IMR-90 (cell line): ENCODE measurements around the gene AHNAK. TPM values are rescaled to one million over a fixed set of nuclear protein-coding genes. Genes with fewer than 3 reads are reported as not detected.

Experiments used
- ATAC-seq: fragments of 200-7000 bp; cut with Tn5 transposase; 2 replicates; pipeline ENCODE4 v1.9.1; 2020; ENCODE audit warnings: low read depth, mild to moderate bottlenecking, moderate library complexity
- BruUV-seq: library from RNA; stranded (reverse); fragments of 400-500 nt; replicated peaks from 2 replicates; lab custom pipeline; 2021; lab: Mats Ljungman, UMichigan
- CTCF ChIA-PET: fragments of 300-600 bp; formaldehyde crosslinking; extraction: SDS; loops from one replicate; lab custom pipeline; 2021; ENCODE audit warnings: antibody characterized with exemption; lab: Yijun Ruan, JAX
- POLR2A ChIA-PET: fragments of 300-600 bp; sonication (Branson Sonifier 250); formaldehyde crosslinking; loops from one replicate; lab custom pipeline; 2022; ENCODE audit warnings: antibody characterized with exemption; ENCODE audit not compliant: unreplicated experiment; lab: Charles Lee
- DNase-seq: peaks from one replicate; pipeline ENCODE4 v3.0.0; 2013
- H2AFZ ChIP-seq: replicated peaks from 2 replicates; pipeline ENCODE3; 2013; ENCODE audit warnings: low read length, mild to moderate bottlenecking; ENCODE audit not compliant: poor library complexity
- H2AK5ac ChIP-seq: 2 replicates; pipeline ENCODE4 v1.6.1; 2013; ENCODE audit warnings: low read depth, low read length, inconsistent platforms
- H2AK9ac ChIP-seq: replicated peaks from 2 replicates; pipeline ENCODE3; 2013; ENCODE audit warnings: mild to moderate bottlenecking, low read depth, low read length, moderate library complexity; ENCODE audit not compliant: poor library complexity
- H2BK120ac ChIP-seq: 2 replicates; pipeline ENCODE4 v1.6.1; 2013; ENCODE audit warnings: low read depth, low read length, inconsistent platforms
- H2BK15ac ChIP-seq: 3 replicates; pipeline ENCODE4 v1.6.1; 2013; ENCODE audit warnings: low read depth, low read length, inconsistent platforms
- H2BK20ac ChIP-seq: 2 replicates; pipeline ENCODE4 v1.6.1; 2013; ENCODE audit warnings: low read depth, mild to moderate bottlenecking, inconsistent platforms, low read length, moderate library complexity
- H2BK5ac ChIP-seq: 2 replicates; pipeline ENCODE4 v1.6.1; 2013; ENCODE audit warnings: mild to moderate bottlenecking, low read depth, low read length, inconsistent platforms; ENCODE audit not compliant: poor library complexity, severe bottlenecking
- H3K14ac ChIP-seq: replicated peaks from 2 replicates; pipeline ENCODE4 v1.6.1; 2013; ENCODE audit warnings: low read depth, low read length, inconsistent platforms
- H3K18ac ChIP-seq: 2 replicates; pipeline ENCODE4 v1.6.1; 2013; ENCODE audit warnings: low read depth, low read length, control low read depth
- H3K23ac ChIP-seq: 2 replicates; pipeline ENCODE4 v1.6.1; 2013; ENCODE audit warnings: low read depth, low read length, inconsistent platforms
- H3K27ac ChIP-seq: 2 replicates; pipeline ENCODE4 v1.5.1; 2013; ENCODE audit warnings: mild to moderate bottlenecking, control low read depth, low read length; ENCODE audit not compliant: insufficient read depth
- H3K27me3 ChIP-seq: 2 replicates; pipeline ENCODE4 v1.6.1; 2013; ENCODE audit warnings: low read length; ENCODE audit not compliant: control insufficient read depth, insufficient read depth
- H3K36me3 ChIP-seq: 2 replicates; pipeline ENCODE4 v1.6.1; 2013; ENCODE audit warnings: low read length, mixed read lengths; ENCODE audit not compliant: control insufficient read depth, insufficient read depth
- H3K4ac ChIP-seq: 2 replicates; pipeline ENCODE4 v1.6.1; 2013; ENCODE audit warnings: low read depth, low read length, inconsistent platforms
- H3K4me1 ChIP-seq: 2 replicates; pipeline ENCODE4 v1.6.1; 2013; ENCODE audit warnings: low read length, mixed read lengths; ENCODE audit not compliant: control insufficient read depth, insufficient read depth
- H3K4me2 ChIP-seq: 2 replicates; pipeline ENCODE4 v1.6.1; 2013; ENCODE audit warnings: low read depth, mild to moderate bottlenecking, control low read depth, low read length, moderate library complexity
- H3K4me3 ChIP-seq: 2 replicates; pipeline ENCODE4 v1.5.1; 2013; ENCODE audit warnings: low read depth, mild to moderate bottlenecking, control low read depth, low read length, moderate library complexity; ENCODE audit not compliant: insufficient read depth
- H3K56ac ChIP-seq: 2 replicates; pipeline ENCODE4 v1.6.1; 2013; ENCODE audit warnings: low read length, inconsistent platforms; ENCODE audit not compliant: insufficient read depth; ENCODE audit errors: extremely low read depth
- H3K79me1 ChIP-seq, 2 experiments: 2 replicates each; pipeline ENCODE4 v1.6.1; 2013; ENCODE audit warnings: low read length in 2 of 2, inconsistent platforms in 1 of 2, low read depth in 1 of 2
- H3K9ac ChIP-seq: 2 replicates; pipeline ENCODE4 v1.6.1; 2013; ENCODE audit warnings: low read depth, low read length, control low read depth
- H3K9me1 ChIP-seq: 2 replicates; pipeline ENCODE4 v1.6.1; 2013; ENCODE audit warnings: low read length, inconsistent platforms; ENCODE audit not compliant: insufficient read depth
- H3K9me3 ChIP-seq: 2 replicates; pipeline ENCODE4 v1.6.1; 2013; ENCODE audit warnings: low read length; ENCODE audit not compliant: control insufficient read depth, insufficient read depth
- H4K20me1 ChIP-seq: 2 replicates; pipeline ENCODE4 v1.6.1; 2013; ENCODE audit warnings: low read length, inconsistent platforms; ENCODE audit not compliant: insufficient read depth
- H4K5ac ChIP-seq: 2 replicates; pipeline ENCODE4 v1.6.1; 2013; ENCODE audit warnings: mild to moderate bottlenecking, low read depth, low read length, control low read depth
- H4K8ac ChIP-seq, 2 experiments: 2 replicates each; pipeline ENCODE4 v1.6.1; 2013; ENCODE audit warnings: low read depth in 2 of 2, low read length in 2 of 2, control low read depth in 1 of 2, inconsistent platforms in 1 of 2
- H4K91ac ChIP-seq: 2 replicates; pipeline ENCODE4 v1.6.1; 2013; ENCODE audit warnings: low read depth, low read length, inconsistent platforms; ENCODE audit not compliant: insufficient read depth
- BHLHE40 ChIP-seq: fragments of 150-350 bp; IDR thresholded peaks from 2 replicates; pipeline ENCODE4 v1.6.1; 2016; ENCODE audit warnings: mild to moderate bottlenecking, low read depth, low read length
- CEBPB ChIP-seq: IDR thresholded peaks from 2 replicates; pipeline ENCODE4 v1.6.1; 2012; ENCODE audit warnings: low read depth, low read length, improper control_type of control experiment
- CHD1 ChIP-seq: IDR thresholded peaks from 2 replicates; pipeline ENCODE4 v1.6.1; 2012; ENCODE audit warnings: low read depth, low read length, improper control_type of control experiment
- ELK1 ChIP-seq: fragments of 150-350 bp; IDR thresholded peaks from 2 replicates; pipeline ENCODE4 v1.6.1; 2016; ENCODE audit warnings: low read depth, mild to moderate bottlenecking, low read length, moderate library complexity, borderline replicate concordance
- FOS ChIP-seq: fragments of 150-350 bp; IDR thresholded peaks from 2 replicates; pipeline ENCODE4 v1.6.1; 2016; ENCODE audit warnings: low read depth, low read length
- MAFK ChIP-seq: IDR thresholded peaks from 2 replicates; pipeline ENCODE4 v1.6.1; 2012; ENCODE audit warnings: low read depth, low read length, improper control_type of control experiment
- MAZ ChIP-seq: IDR thresholded peaks from 2 replicates; pipeline ENCODE4 v1.6.1; 2012; ENCODE audit warnings: low read depth, mild to moderate bottlenecking, low read length, improper control_type of control experiment, moderate library complexity, borderline replicate concordance
- MXI1 ChIP-seq: IDR thresholded peaks from 2 replicates; pipeline ENCODE4 v1.6.1; 2012; ENCODE audit warnings: low read depth, mild to moderate bottlenecking, low read length, moderate library complexity, borderline replicate concordance
- NFE2L2 ChIP-seq: fragments of 150-350 bp; IDR thresholded peaks from 2 replicates; pipeline ENCODE4 v1.6.1; 2016; ENCODE audit warnings: low read depth, mild to moderate bottlenecking, low read length
- RAD21 ChIP-seq: IDR thresholded peaks from 2 replicates; pipeline ENCODE4 v1.6.1; 2012; ENCODE audit warnings: low read length, improper control_type of control experiment
- RFX5 ChIP-seq: IDR thresholded peaks from 2 replicates; pipeline ENCODE4 v1.8.0; 2012; ENCODE audit warnings: low read depth, mild to moderate bottlenecking, low read length, moderate library complexity
- SMC3 ChIP-seq: fragments of 150-350 bp; IDR thresholded peaks from 2 replicates; pipeline ENCODE4 v1.6.1; 2016; ENCODE audit warnings: low read depth, mild to moderate bottlenecking, antibody characterized with exemption, low read length, moderate library complexity
- USF2 ChIP-seq: fragments of 150-350 bp; IDR thresholded peaks from 2 replicates; pipeline ENCODE4 v1.6.1; 2017; ENCODE audit warnings: mild to moderate bottlenecking, antibody characterized with exemption, low read length, low read depth
- WGBS, 2 experiments: methylation state at CpG; one replicate each; pipeline versions ENCODE4 v1.1.5 to v1.1.7; 2013; ENCODE audit warnings: missing lambda C conversion rate in 2 of 2; ENCODE audit not compliant: insufficient read length in 1 of 2; ENCODE audit errors: extremely low coverage in 2 of 2; 5-methylcytosine and 5-hydroxymethylcytosine counted together
- dilution Hi-C: fragments of 300-500 bp; cut with HindIII; formaldehyde crosslinking; loops from one replicate; pipeline ENCODE4 v1.14.3; 2018; ENCODE audit warnings: low sequenced_read_pairs; ENCODE audit not compliant: unreplicated experiment
- in situ Hi-C: fragments of 300-500 bp; cut with MboI; formaldehyde crosslinking; loops from 3 replicates; pipeline ENCODE4 v1.14.3; 2019; ENCODE audit warnings: low sequenced_read_pairs, inconsistent platforms, mixed read lengths
- intact Hi-C: fragments of 100-400 bp; cut with micrococcal nuclease; formaldehyde crosslinking; loops from 2 replicates; pipeline ENCODE4 v1.10.0; 2022
- polyA plus RNA-seq, 3 experiments: library from polyadenylated mRNA; depleted of rRNA; stranded (reverse); fragments of >200 nt; gene quantifications; 2 replicates each; pipeline ENCODE4 v1.2.3, GENCODE V29; 2012; ENCODE audit warnings: low replicate concordance in 1 of 3
- total RNA-seq: library from RNA; depleted of rRNA; stranded (reverse); fragments of >200 nt; gene quantifications from 2 replicates; pipeline ENCODE4 v1.2.3, GENCODE V29; 2012

Gene AHNAK
- total and polyA plus RNA-seq, 2 of the 4 experiments (the other 2 are of a cell fraction), result 95.1 to 695 TPM

GRCh38 chr11:62484352-62484751 is 62.3 kb downstream of the AHNAK start:
- H3K9ac ChIP-seq, result no peak overlapping the region
- H3K36me3 ChIP-seq, result no peaks in the 10 kb centered on the region
- dilution Hi-C loops (no loop called here), intact Hi-C loops (no loop called here), in situ Hi-C loops (no loop called here)
- peak overlapping the region; percentile 35; the same call in 1 of the 2 replicates for H2AK5ac ChIP-seq
- H3K18ac ChIP-seq, result no peak overlapping the region
- DNase-seq (no peak), ATAC-seq (no peak; the same call in 1 of the 2 replicates)
- H3K14ac ChIP-seq, result peak overlapping the region; percentile 45; the same call in 1 of the 2 replicates
- no peak overlapping the region for H4K5ac ChIP-seq
- no peak overlapping the region for H2BK20ac ChIP-seq
- H3K4ac ChIP-seq, result peak overlapping the region; percentile 47; the same call in 1 of the 2 replicates
- H2BK120ac ChIP-seq, result peak overlapping the region; percentile 19
- no peaks in the 10 kb centered on the region for H3K27me3 ChIP-seq
- no peaks in the 10 kb centered on the region for H3K9me3 ChIP-seq
- no peak overlapping the region for H4K91ac ChIP-seq
- no peak overlapping the region for H2BK5ac ChIP-seq
- H3K9me1 ChIP-seq, result peaks cover 6% of the 10 kb centered on the region; the same call in 1 of the 2 replicates
- peak overlapping the region; percentile 49 for H2AFZ ChIP-seq
- no peak overlapping the region for H2AK9ac ChIP-seq
- no peak overlapping the region for H3K56ac ChIP-seq
- H4K8ac ChIP-seq, result no peak overlapping the region
- no peak overlapping the region for H3K4me3 ChIP-seq
- ChIA-PET POLR2A (no interaction called here), CTCF (interaction anchor here (0.6 kb wide), 1 partner anchor 27 kb away, joined by 3 read pairs; no protein-coding TSS in a partner anchor)
- no peak overlapping the region for H3K4me2 ChIP-seq
- peaks cover 12% of the 10 kb centered on the region for H3K4me1 ChIP-seq
- WGBS, 2 experiments, result 90% methylated on average over 2 of the region's 6 CpGs; no CpG with 5 or more reads in 1 of the 2 experiments
- H3K79me1 ChIP-seq, result peaks cover 0 to 4% of the 10 kb centered on the region in 2 experiments; a peak in 1 of 4 replicates
- TF ChIP-seq MAFK (no peak), MAZ (no peak), ELK1 (no peak), BHLHE40 (no peak), CEBPB (no peak), SMC3 (no peak), FOS (no peak), USF2 (no peak), MXI1 (no peak), CHD1 (no peak), RFX5 (no peak), NFE2L2 (no peak), RAD21 (no peak)
- H4K20me1 ChIP-seq, result no peaks in the 10 kb centered on the region
- no peak overlapping the region for H2BK15ac ChIP-seq
- no peak overlapping the region for H3K27ac ChIP-seq
- peak overlapping the region; percentile 80; the same call in 1 of the 2 replicates for H3K23ac ChIP-seq
- BruUV-seq, result no TSS peak
